SIG-M5 treated with dmso at 0.1 percent for 504 hours (cell line): Measurements from ENCODE around the gene EYS.

Experiments used
- DNase-seq: peaks from one replicate; lab custom pipeline; 2025; ENCODE audit not compliant: unreplicated experiment; lab: John Stamatoyannopoulos, UW

EYS gene

GRCh38 chr6:64186592-64186991, 1520.4 kb downstream of the EYS start:
- no peak for DNase-seq

DNA sequence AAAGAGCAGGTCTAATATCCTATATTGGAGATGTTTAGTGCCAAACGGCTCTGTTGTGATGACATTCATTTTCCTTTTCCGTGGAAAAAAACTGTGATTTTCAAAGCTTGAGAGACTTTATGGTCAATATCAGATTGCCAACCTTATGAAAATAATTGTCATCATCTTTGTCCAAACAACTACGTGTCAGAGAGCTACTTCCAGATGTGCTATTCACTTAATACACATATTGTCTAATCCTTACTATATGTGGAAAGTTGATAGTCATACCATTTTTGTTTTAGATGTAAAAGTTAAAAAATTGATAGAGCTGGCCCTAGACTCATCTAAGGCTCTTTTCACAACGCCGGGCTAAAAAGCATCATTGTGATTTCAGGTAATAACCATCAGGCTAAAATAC, 1521.4 kb downstream of the EYS start:
- DNase-seq: no peak

- no peak for DNase-seq
Measured at GRCh38 chr6:64175296-64175695, 1531.7 kb downstream of the EYS start.

- DNase-seq: no peak
Measured at GRCh38 chr6:64170316-64170715, 1536.7 kb downstream of the EYS start.

DNA sequence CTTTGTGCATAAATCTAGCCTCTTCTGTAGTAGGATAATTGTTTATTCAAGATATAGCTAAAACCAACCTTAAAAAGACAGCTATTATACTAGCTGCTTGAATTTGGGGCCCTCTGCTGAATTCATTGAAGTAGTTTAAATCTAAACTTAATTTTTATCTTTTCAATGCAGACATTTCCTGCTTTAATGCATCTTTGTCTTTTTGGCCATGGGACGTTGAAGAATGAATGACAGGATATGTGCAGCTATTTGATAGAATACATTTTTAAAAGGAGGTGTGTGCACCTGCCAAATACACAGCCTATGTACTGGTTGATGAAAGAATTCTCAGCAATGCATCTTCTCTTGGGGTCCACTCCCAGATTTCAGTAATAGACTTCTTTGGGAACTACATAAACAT, 1546.5 kb downstream of the EYS start:
- DNase-seq: no peak

GRCh38 chr6:64155063-64155462, 1552.0 kb downstream of the EYS start:
- no peak for DNase-seq

- DNase-seq: no peak
Measured at GRCh38 chr6:64146876-64147275, 1560.2 kb downstream of the EYS start.

GRCh38 chr6:64146094-64146493, 1560.9 kb downstream of the EYS start:
- DNase-seq: no peak

- no peak for DNase-seq
Measured at GRCh38 chr6:64145658-64146057, 1561.4 kb downstream of the EYS start.

DNA sequence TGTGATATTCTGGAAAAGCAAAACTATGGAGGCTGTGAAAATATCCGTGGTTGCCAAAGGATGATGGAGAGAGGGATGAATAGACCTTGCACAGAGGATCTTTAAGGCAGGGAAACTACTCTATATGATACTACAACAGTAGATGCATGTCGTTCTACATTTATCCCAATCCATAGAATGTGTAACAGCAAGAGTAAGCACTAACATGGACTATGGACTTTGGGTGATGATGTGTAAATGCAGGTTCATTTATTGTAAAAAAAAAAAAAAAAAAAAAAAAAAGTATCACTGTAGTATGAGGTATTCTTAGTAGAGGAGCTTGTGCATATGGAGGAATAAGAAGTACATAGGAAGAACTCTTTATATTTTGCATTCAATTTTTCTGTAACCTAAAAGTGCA, 1563.9 kb downstream of the EYS start:
- no peak for DNase-seq

GRCh38 chr6:64141680-64142079, 1565.3 kb downstream of the EYS start:
- no peak for DNase-seq

- no peak for DNase-seq
Measured at GRCh38 chr6:64128301-64129024, 1578.6 kb downstream of the EYS start.

DNA sequence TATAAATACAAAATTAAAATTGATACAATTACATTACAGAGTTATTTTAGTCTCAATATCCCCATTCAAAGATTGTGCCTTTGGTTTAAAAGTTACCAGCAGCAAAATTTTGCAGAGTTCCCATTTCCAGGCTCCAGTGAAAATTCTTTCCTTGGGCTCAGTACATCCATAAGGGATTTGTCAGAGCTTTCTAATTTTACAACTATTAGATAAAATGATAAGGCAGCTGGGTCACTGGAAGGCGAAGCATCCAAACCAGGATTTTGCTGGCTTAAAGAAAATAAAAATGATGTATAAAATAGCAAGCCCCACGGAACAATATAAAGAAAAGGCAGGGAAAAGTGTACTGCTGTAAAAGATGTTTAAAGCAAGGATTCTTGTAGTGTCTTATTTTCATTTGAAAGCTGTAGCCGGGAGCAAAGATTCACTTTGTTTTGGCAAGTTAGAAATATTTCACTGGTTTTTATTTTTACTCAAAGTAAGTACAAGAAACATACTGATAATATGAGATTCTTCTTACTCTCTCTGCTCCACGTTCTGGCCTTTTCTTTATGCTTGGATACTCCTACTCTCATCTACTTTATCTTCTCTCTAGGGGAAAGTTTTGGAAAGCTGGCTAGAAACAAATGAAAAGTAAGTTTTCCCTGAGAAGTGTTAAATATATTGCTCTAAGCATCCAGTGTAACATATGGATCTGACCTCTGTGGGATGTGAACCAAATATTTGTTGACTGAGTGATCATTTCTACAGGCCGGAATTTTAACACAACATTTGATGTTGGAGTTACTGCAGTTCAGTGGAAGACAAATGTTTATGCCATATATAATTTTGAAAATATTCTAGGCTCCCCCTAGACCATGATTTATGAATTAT, 1583.0 kb downstream of the EYS start:
- no peak for DNase-seq

GRCh38 chr6:64122712-64123375, 1584.2 kb downstream of the EYS start:
- DNase-seq: no peak

- no peak for DNase-seq
Measured at GRCh38 chr6:64121011-64121565, 1585.9 kb downstream of the EYS start.

- no peak for DNase-seq
Measured at GRCh38 chr6:64113704-64114103, 1593.3 kb downstream of the EYS start.

- no peak for DNase-seq
Measured at GRCh38 chr6:64104051-64104450, 1603.0 kb downstream of the EYS start.

DNA sequence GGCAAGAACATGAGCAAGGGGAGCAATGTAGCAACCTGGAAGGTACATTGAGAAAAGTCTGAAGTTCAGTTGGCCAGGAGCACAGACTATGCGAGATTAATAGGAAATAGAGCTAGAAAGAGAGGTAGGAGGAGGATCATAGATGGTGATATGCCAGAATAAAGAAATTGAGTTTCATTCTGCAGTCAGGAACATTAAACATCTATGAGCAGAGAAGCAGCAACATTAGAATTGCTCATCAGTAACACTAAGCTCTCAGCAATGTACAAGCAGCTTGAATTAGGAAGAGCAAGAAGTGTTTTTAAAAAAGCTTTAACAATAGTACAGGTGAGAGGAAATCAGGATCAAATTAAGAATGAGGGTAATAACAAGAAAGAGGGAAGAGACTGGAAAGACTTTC, 1603.5 kb downstream of the EYS start:
- DNase-seq: no peak

GRCh38 chr6:64100702-64101303, 1606.2 kb downstream of the EYS start:
- no peak for DNase-seq

- no peak for DNase-seq
Measured at GRCh38 chr6:64090352-64090751, 1616.7 kb downstream of the EYS start.

DNA sequence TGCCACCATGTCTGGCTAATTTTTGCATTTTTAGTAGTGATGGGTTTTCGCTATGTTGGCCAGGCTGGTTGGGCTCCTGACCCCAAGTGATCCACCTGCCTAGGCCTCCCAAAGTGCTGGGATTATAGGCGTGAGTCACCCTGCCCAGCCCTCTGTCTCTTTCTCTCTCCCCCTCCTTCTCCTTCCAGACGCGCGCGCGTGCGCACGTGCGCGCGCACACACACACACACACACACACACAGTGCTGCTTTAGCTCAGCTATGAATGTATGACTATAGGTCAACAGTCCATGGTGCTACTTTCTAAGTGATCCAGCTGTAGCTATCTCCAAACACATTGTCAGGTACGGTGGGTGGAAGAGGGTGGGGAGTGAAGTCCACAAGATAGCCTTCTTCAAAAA, 1621.9 kb downstream of the EYS start:
- DNase-seq: no peak
